Measurements from ENCODE around the gene CORO1C.
"Not testable (repeated sequence)": the region's sequence is repeated elsewhere in the genome, so short reads cannot be mapped to it uniquely, and the experiment has no call there.

CORO1C gene

GRCh38 chr12:108654622-108655021 is 76.7 kb downstream of the CORO1C start:
- CTCF ChIA-PET: interaction anchor here (0.7 to 1.9 kb wide), 3 partner anchors 36 to 150 kb away, joined by 3 to 8 read pairs (median 3); no protein-coding TSS in a partner anchor
- Histone ChIP-seq H3K4me1 (ENCODE audit: control extremely low read depth in 1 of 4, control insufficient read depth in 4 of 4, insufficient read depth in 4 of 4, low read length in 3 of 4) (peaks cover 0 to 11% (median 0%) of the 10 kb centered on the region in 4 experiments), H3K36me3 (ENCODE audit: control insufficient read depth in 4 of 4, insufficient read depth in 4 of 4, low read length in 3 of 4) (peaks cover 19 to 62% (median 40%) of the 10 kb centered on the region in 4 experiments)
- H3K4me3 ChIP-seq (ENCODE audit: control insufficient read depth in 1 of 7, extremely low read depth in 1 of 7, insufficient read depth in 4 of 7, low read depth in 2 of 7, low read length in 6 of 7); POLR2A ChIA-PET; H3K27me3 ChIP-seq (replicated peaks in 2 of 5; ENCODE audit: control insufficient read depth in 4 of 5, insufficient read depth in 5 of 5, low read length in 4 of 5); H3K27ac ChIP-seq (ENCODE audit: insufficient read depth in 1 of 2, low read depth in 1 of 2, low read length in 2 of 2, poor library complexity in 1 of 2, severe bottlenecking in 2 of 2); DNase-seq; H3K9me3 ChIP-seq (ENCODE audit: control extremely low read depth in 1 of 5, control insufficient read depth in 4 of 5, insufficient read depth in 2 of 5, low read depth in 1 of 5, low read length in 4 of 5): not testable (repeated sequence)
- 93% methylated on average over 8 of the region's 9 CpGs for WGBS (ENCODE audit: insufficient coverage)

GRCh38 chr12:108653922-108654321 is 77.4 kb downstream of the CORO1C start:
- Histone ChIP-seq H3K27me3 (replicated peaks in 2 of 5; ENCODE audit: control insufficient read depth in 4 of 5, insufficient read depth in 5 of 5, low read length in 4 of 5) (no peaks in the 10 kb centered on the region), H3K4me3 (ENCODE audit: control insufficient read depth in 1 of 7, extremely low read depth in 1 of 7, insufficient read depth in 4 of 7, low read depth in 2 of 7, low read length in 6 of 7) (no peak overlapping the region), H3K4me1 (ENCODE audit: control extremely low read depth in 1 of 4, control insufficient read depth in 4 of 4, insufficient read depth in 4 of 4, low read length in 3 of 4) (peaks cover 0 to 11% (median 0%) of the 10 kb centered on the region in 4 experiments), H3K9me3 (ENCODE audit: control extremely low read depth in 1 of 5, control insufficient read depth in 4 of 5, insufficient read depth in 2 of 5, low read depth in 1 of 5, low read length in 4 of 5) (no peaks in the 10 kb centered on the region), H3K36me3 (ENCODE audit: control insufficient read depth in 4 of 4, insufficient read depth in 4 of 4, low read length in 3 of 4) (peaks cover 21 to 64% (median 42%) of the 10 kb centered on the region in 4 experiments), H3K27ac (ENCODE audit: insufficient read depth in 1 of 2, low read depth in 1 of 2, low read length in 2 of 2, poor library complexity in 1 of 2, severe bottlenecking in 2 of 2) (no peak overlapping the region)
- no peak for DNase-seq
- CTCF ChIA-PET: interaction anchor here (0.8 to 3.5 kb wide), 7 partner anchors 10 to 154 kb away, joined by 3 to 11 read pairs (median 7); no protein-coding TSS in a partner anchor
- POLR2A ChIA-PET: interaction anchor here (0.5 kb wide), 1 partner anchor 36 kb away, joined by 3 read pairs; no protein-coding TSS in a partner anchor
- 92% methylated on average over 2 of the region's 3 CpGs for WGBS (ENCODE audit: insufficient coverage)

- DNase-seq: no peak
- Histone ChIP-seq H3K9me3 (ENCODE audit: control extremely low read depth in 1 of 5, control insufficient read depth in 4 of 5, insufficient read depth in 2 of 5, low read depth in 1 of 5, low read length in 4 of 5) (no peaks in the 10 kb centered on the region), H3K4me1 (ENCODE audit: control extremely low read depth in 1 of 4, control insufficient read depth in 4 of 4, insufficient read depth in 4 of 4, low read length in 3 of 4) (peaks cover 0 to 11% (median 0%) of the 10 kb centered on the region in 4 experiments), H3K27ac (ENCODE audit: insufficient read depth in 1 of 2, low read depth in 1 of 2, low read length in 2 of 2, poor library complexity in 1 of 2, severe bottlenecking in 2 of 2) (no peak overlapping the region), H3K27me3 (replicated peaks in 2 of 5; ENCODE audit: control insufficient read depth in 4 of 5, insufficient read depth in 5 of 5, low read length in 4 of 5) (no peaks in the 10 kb centered on the region), H3K36me3 (ENCODE audit: control insufficient read depth in 4 of 4, insufficient read depth in 4 of 4, low read length in 3 of 4) (peaks cover 15 to 64% (median 40%) of the 10 kb centered on the region in 4 experiments), H3K4me3 (ENCODE audit: control insufficient read depth in 1 of 7, extremely low read depth in 1 of 7, insufficient read depth in 4 of 7, low read depth in 2 of 7, low read length in 6 of 7) (no peak overlapping the region)
- ChIA-PET CTCF (interaction anchor here (0.8 to 3.5 kb wide), 7 partner anchors 9 to 155 kb away, joined by 3 to 11 read pairs (median 7); no protein-coding TSS in a partner anchor), POLR2A (interaction anchor here (0.5 to 1.1 kb wide), 2 partner anchors 12 to 36 kb away, joined by 3 read pairs; no protein-coding TSS in a partner anchor)
Measured at GRCh38 chr12:108653082-108653516, 78.2 kb downstream of the CORO1C start.

DNA sequence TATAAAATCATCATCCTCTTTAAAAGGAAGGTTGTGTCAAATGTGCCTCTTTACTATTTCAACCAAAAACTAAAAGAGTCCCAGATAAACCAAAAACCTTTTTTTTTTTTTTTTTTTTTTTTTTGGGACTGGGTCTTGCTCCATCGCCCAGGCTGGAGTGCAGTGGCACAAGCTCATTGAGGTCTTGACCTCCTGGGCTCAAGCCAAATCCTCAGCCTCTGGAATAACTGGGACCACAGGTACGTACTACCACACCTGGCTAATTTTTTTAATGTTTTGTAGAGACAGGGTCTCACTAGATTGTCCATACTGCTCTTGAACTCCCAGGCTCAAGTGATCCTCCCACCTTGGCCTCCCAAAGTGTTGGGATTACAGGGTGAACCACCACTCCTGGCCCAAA is 81.2 kb downstream of the CORO1C start:
- Histone ChIP-seq H3K9me3 (ENCODE audit: control extremely low read depth in 1 of 5, control insufficient read depth in 4 of 5, insufficient read depth in 2 of 5, low read depth in 1 of 5, low read length in 4 of 5) (no peaks in the 10 kb centered on the region), H3K27me3 (replicated peaks in 2 of 5; ENCODE audit: control insufficient read depth in 4 of 5, insufficient read depth in 5 of 5, low read length in 4 of 5) (no peaks in the 10 kb centered on the region), H3K36me3 (ENCODE audit: control insufficient read depth in 4 of 4, insufficient read depth in 4 of 4, low read length in 3 of 4) (peaks cover 8 to 70% (median 35%) of the 10 kb centered on the region in 4 experiments), H3K4me3 (ENCODE audit: control insufficient read depth in 1 of 7, extremely low read depth in 1 of 7, insufficient read depth in 4 of 7, low read depth in 2 of 7, low read length in 6 of 7) (no peak overlapping the region), H3K4me1 (ENCODE audit: control extremely low read depth in 1 of 4, control insufficient read depth in 4 of 4, insufficient read depth in 4 of 4, low read length in 3 of 4) (peaks cover 6 to 32% (median 20%) of the 10 kb centered on the region in 4 experiments), H3K27ac (ENCODE audit: insufficient read depth in 1 of 2, low read depth in 1 of 2, low read length in 2 of 2, poor library complexity in 1 of 2, severe bottlenecking in 2 of 2) (no peak overlapping the region)
- CTCF ChIA-PET: interaction anchor here (1.0 to 5.7 kb wide), 2 partner anchors 13 to 154 kb away, joined by 4 to 46 read pairs; partner anchors contain the start of gene SELPLG
- POLR2A ChIA-PET: no interaction called here
- no peak for DNase-seq
- 80% methylated on average over 1 of the region's 2 CpGs for WGBS (ENCODE audit: insufficient coverage)

DNA sequence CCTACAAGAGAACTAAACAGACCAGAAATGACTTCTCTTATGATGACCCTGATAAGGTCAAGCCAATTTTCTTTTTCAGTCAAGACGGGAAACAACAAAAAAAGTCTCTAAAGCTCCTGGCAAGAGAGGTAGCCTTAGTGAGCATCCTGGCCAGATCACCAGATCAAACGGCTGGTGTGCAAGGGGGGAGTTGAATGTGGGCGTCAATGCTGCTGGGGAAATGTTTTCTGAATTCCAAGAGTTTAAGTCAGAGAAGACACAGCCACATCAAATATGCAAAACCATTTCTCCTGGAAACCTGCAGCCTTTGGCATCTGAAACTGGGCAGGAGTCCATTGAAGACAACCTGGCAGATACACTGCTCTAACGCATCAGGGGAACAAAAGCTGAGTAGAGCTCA is 81.6 kb downstream of the CORO1C start:
- H3K27me3 ChIP-seq (replicated peaks in 2 of 5; ENCODE audit: control insufficient read depth in 4 of 5, insufficient read depth in 5 of 5, low read length in 4 of 5): no peaks in the 10 kb centered on the region
- CTCF ChIA-PET: interaction anchor here (1.0 to 5.7 kb wide), 2 partner anchors 13 to 155 kb away, joined by 4 to 46 read pairs; partner anchors contain the start of gene SELPLG
- H3K27ac ChIP-seq (ENCODE audit: insufficient read depth in 1 of 2, low read depth in 1 of 2, low read length in 2 of 2, poor library complexity in 1 of 2, severe bottlenecking in 2 of 2): no peak overlapping the region
- POLR2A ChIA-PET: no interaction called here
- H3K36me3 ChIP-seq (ENCODE audit: control insufficient read depth in 4 of 4, insufficient read depth in 4 of 4, low read length in 3 of 4): peaks cover 10 to 74% (median 37%) of the 10 kb centered on the region in 4 experiments
- no peak overlapping the region for H3K4me3 ChIP-seq (ENCODE audit: control insufficient read depth in 1 of 7, extremely low read depth in 1 of 7, insufficient read depth in 4 of 7, low read depth in 2 of 7, low read length in 6 of 7)
- H3K9me3 ChIP-seq (ENCODE audit: control extremely low read depth in 1 of 5, control insufficient read depth in 4 of 5, insufficient read depth in 2 of 5, low read depth in 1 of 5, low read length in 4 of 5): no peaks in the 10 kb centered on the region
- DNase-seq: no peak
- WGBS (ENCODE audit: insufficient coverage): 100% methylated on average over 1 of the region's 4 CpGs
- H3K4me1 ChIP-seq (ENCODE audit: control extremely low read depth in 1 of 4, control insufficient read depth in 4 of 4, insufficient read depth in 4 of 4, low read length in 3 of 4): peaks cover 6 to 35% (median 23%) of the 10 kb centered on the region in 4 experiments

DNA sequence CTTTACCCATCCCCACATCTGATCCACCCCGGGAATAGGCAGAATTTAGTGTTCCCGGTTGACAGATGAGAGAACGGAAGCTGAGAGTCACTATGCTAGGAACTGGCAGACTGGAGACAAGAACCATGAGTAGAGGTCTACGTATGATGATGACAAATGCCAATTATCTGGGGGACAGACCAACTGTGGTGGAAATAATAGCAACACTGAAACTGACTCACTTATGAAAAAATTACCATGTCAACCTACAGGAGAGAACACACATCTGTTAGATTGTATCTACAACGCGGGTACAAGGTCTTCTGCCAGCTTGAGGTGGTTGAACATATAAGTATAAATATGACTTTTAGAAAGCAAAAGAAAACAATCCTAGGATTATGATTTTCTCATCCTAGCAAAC is 82.2 kb downstream of the CORO1C start:
- POLR2A ChIA-PET: no interaction called here
- 96% methylated on average over 4 of the region's 6 CpGs for WGBS (ENCODE audit: insufficient coverage)
- H3K4me3 ChIP-seq (ENCODE audit: control insufficient read depth in 1 of 7, extremely low read depth in 1 of 7, insufficient read depth in 4 of 7, low read depth in 2 of 7, low read length in 6 of 7): no peak overlapping the region
- DNase-seq: no peak
- H3K9me3 ChIP-seq (ENCODE audit: control extremely low read depth in 1 of 5, control insufficient read depth in 4 of 5, insufficient read depth in 2 of 5, low read depth in 1 of 5, low read length in 4 of 5): no peaks in the 10 kb centered on the region
- H3K36me3 ChIP-seq (ENCODE audit: control insufficient read depth in 4 of 4, insufficient read depth in 4 of 4, low read length in 3 of 4): peaks cover 11 to 78% (median 36%) of the 10 kb centered on the region in 4 experiments
- H3K4me1 ChIP-seq (ENCODE audit: control extremely low read depth in 1 of 4, control insufficient read depth in 4 of 4, insufficient read depth in 4 of 4, low read length in 3 of 4): peaks cover 6 to 40% (median 25%) of the 10 kb centered on the region in 4 experiments
- CTCF ChIA-PET: interaction anchor here (1.0 to 5.7 kb wide), 2 partner anchors 12 to 155 kb away, joined by 4 to 46 read pairs; partner anchors contain the start of gene SELPLG
- H3K27me3 ChIP-seq (replicated peaks in 2 of 5; ENCODE audit: control insufficient read depth in 4 of 5, insufficient read depth in 5 of 5, low read length in 4 of 5): no peaks in the 10 kb centered on the region
- no peak overlapping the region for H3K27ac ChIP-seq (ENCODE audit: insufficient read depth in 1 of 2, low read depth in 1 of 2, low read length in 2 of 2, poor library complexity in 1 of 2, severe bottlenecking in 2 of 2)

GRCh38 chr12:108648371-108648770 is 82.9 kb downstream of the CORO1C start:
- ChIA-PET CTCF (interaction anchor here (1.2 to 5.7 kb wide), 3 partner anchors 12 to 30 kb away, joined by 4 to 46 read pairs (median 20); partner anchors contain the start of gene SELPLG), POLR2A (no interaction called here)
- H3K9me3 ChIP-seq (ENCODE audit: control extremely low read depth in 1 of 5, control insufficient read depth in 4 of 5, insufficient read depth in 2 of 5, low read depth in 1 of 5, low read length in 4 of 5): no peaks in the 10 kb centered on the region
- peaks cover 11 to 71% (median 36%) of the 10 kb centered on the region in 4 experiments for H3K36me3 ChIP-seq (ENCODE audit: control insufficient read depth in 4 of 4, insufficient read depth in 4 of 4, low read length in 3 of 4)
- WGBS (ENCODE audit: insufficient coverage): 98% methylated on average over 8 of the region's 9 CpGs
- H3K4me3 ChIP-seq (ENCODE audit: control insufficient read depth in 1 of 7, extremely low read depth in 1 of 7, insufficient read depth in 4 of 7, low read depth in 2 of 7, low read length in 6 of 7): no peak overlapping the region
- H3K27ac ChIP-seq (ENCODE audit: insufficient read depth in 1 of 2, low read depth in 1 of 2, low read length in 2 of 2, poor library complexity in 1 of 2, severe bottlenecking in 2 of 2): no peak overlapping the region
- no peaks in the 10 kb centered on the region for H3K27me3 ChIP-seq (replicated peaks in 2 of 5; ENCODE audit: control insufficient read depth in 4 of 5, insufficient read depth in 5 of 5, low read length in 4 of 5)
- no peak for DNase-seq
- peaks cover 6 to 37% (median 25%) of the 10 kb centered on the region in 4 experiments for H3K4me1 ChIP-seq (ENCODE audit: control extremely low read depth in 1 of 4, control insufficient read depth in 4 of 4, insufficient read depth in 4 of 4, low read length in 3 of 4)
